Measurements from ENCODE around the gene RNFT2. TPM values are rescaled to one million over a fixed set of nuclear protein-coding genes. Genes with fewer than 3 reads are reported as not detected.

Gene RNFT2
- total RNA-seq, 1 donor from 2014 or later, result 0.21 TPM

DNA sequence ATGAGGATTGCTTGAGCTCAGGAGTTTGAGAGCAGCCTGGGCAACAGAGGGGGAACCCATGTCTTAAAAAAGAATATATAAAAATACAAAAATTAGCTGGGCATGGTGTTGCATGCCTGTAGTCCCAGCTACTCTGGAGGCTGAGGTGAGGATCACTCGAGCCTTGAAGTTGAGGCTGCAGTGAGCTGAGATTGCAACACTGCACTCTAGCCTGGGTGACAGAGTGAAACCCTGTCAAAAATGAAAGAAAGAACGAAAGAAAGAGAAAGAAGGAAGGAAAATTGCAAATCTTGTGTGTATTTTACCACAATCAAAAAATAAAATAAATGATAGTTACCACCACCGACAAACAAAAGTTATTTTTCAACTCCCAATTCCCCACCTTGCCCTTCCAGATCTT, 45.5 kb upstream of the RNFT2 start:
- Histone ChIP-seq H3K27ac (no peak overlapping the region), H3K36me3 (no peaks in the 10 kb centered on the region), H3K4me1 (peaks cover 0 to 10% of the 10 kb centered on the region in 2 donors), H3K4me3 (no peak overlapping the region), H3K9me3 (no peaks in the 10 kb centered on the region), H3K27me3 (peaks cover 4% of the 10 kb centered on the region)
- TF ChIP-seq, protein P1, sequence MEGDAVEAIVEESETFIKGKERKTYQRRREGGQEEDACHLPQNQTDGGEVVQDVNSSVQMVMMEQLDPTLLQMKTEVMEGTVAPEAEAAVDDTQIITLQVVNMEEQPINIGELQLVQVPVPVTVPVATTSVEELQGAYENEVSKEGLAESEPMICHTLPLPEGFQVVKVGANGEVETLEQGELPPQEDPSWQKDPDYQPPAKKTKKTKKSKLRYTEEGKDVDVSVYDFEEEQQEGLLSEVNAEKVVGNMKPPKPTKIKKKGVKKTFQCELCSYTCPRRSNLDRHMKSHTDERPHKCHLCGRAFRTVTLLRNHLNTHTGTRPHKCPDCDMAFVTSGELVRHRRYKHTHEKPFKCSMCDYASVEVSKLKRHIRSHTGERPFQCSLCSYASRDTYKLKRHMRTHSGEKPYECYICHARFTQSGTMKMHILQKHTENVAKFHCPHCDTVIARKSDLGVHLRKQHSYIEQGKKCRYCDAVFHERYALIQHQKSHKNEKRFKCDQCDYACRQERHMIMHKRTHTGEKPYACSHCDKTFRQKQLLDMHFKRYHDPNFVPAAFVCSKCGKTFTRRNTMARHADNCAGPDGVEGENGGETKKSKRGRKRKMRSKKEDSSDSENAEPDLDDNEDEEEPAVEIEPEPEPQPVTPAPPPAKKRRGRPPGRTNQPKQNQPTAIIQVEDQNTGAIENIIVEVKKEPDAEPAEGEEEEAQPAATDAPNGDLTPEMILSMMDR (IDR thresholded peaks at IDR 0.05), result no peak
- DNase-seq (ENCODE audit: low spot score in 2 of 2), result no peak
- intact Hi-C loops (cut with DNase I), result no loop called here

DNA sequence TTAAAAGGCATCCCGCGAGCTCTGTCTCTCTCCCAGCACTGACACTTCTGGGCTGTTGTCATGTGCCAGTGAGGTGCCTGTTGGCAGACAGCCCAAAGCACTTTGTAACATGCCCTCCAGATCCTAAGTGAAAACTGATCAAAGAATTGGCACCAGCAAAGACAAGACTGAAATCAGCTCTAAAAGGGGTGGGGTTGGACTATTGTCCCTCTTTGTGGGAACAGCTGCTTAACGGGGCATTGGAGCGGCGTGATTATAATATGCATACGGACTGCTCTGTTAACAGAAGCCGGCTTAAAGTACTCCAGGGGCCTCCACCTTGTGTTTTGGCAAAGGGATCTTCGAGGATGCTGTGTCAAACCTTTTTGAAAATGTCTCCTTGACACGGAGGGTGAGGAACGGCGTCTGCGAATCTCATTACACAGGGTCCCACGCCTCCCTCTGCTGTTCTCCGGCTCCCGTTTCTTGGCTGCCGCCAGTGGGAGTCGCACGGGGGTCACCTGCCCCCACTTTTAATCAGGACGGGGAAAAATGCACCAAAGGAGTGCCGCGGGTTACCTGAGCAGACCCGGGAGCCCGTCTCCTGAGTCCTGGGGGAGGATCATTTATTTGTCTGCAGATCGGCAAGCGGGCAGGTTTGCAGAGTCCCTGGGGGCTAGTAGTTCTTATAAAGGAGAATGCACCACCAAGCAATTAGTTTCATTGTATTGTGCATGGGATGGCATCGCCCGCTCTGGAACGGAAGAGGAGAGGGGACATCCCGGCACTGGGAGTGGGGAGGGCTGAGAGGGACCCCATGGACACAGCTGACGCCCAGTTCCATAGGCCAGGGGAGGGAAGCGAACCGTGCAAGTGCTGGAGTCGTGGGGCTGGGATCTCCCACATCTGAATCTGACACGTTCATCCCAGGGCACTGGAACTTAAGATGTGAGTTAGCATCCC, 44.6 kb upstream of the RNFT2 start:
- TF ChIP-seq, protein P1 (IDR thresholded peaks at IDR 0.05), result no peak
- peak overlapping the region; percentile 23 to 35 for H3K4me3 ChIP-seq
- no peaks in the 10 kb centered on the region for H3K36me3 ChIP-seq
- no peak for DNase-seq (ENCODE audit: low spot score in 2 of 2)
- H3K4me1 ChIP-seq, result peaks cover 0 to 10% of the 10 kb centered on the region in 2 donors
- peaks cover 4% of the 10 kb centered on the region for H3K27me3 ChIP-seq
- intact Hi-C loops (cut with DNase I), result no loop called here
- H3K27ac ChIP-seq, result no peak overlapping the region
- no peaks in the 10 kb centered on the region for H3K9me3 ChIP-seq

DNA sequence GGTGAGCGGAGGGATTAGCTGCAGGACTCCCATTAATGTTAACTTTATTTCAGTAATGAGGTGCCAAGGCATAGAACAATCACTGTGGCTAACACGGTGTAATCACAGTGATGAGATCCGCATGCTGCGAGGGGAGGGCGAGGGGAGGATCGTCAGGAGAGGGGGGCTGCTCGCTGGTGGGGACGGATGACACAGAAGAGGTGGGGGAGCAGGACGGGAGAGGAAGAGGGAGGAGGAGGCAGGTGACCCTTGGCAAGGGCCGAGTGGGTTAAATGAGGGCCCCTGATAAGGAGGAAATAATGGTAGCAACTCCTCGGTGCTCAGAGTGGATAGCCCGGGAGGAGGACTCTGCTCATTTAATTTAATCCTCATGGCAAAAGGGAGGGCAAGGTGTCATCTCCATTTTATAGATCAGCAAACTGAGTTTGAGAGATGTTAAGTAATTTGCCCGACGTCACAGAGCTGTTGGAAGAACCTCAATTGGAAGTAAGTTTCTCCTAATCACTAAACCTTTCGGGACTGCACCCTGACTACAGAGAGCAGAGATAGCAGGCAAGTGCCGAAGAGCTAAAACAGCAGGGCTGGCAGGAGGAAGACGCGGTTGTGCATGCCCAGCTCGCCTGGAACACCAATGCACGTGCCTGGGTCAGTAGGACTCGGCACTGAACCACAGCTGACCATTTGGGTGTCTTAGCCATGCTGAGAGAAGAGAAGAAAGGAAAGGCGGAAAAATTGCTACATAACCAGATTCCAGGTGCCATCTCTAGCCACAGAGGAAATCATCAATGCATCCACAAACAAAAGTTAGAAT, 43.3 kb upstream of the RNFT2 start:
- Histone ChIP-seq H3K36me3 (no peaks in the 10 kb centered on the region), H3K4me1 (peaks cover 0 to 10% of the 10 kb centered on the region in 2 donors), H3K27me3 (peaks cover 4% of the 10 kb centered on the region), H3K9me3 (no peaks in the 10 kb centered on the region), H3K4me3 (no peak overlapping the region), H3K27ac (no peak overlapping the region)
- intact Hi-C loops (cut with DNase I), result no loop called here
- no peak for DNase-seq (ENCODE audit: low spot score in 2 of 2)
- TF ChIP-seq, protein P1 (IDR thresholded peaks at IDR 0.05), result no peak

DNA sequence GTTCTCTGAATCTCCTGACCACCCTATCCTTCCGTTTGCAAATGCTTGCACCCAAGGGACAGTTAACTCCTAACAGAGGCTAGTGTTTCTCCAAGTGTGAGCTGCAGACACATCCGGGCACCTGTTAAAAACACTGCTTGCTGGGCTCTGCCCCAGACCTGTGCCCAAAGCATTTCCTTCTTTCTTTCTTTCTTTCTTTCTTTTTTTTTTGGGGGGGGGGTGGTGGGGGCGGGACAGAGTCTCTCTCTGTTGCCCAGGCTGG, 42.7 kb upstream of the RNFT2 start:
- DNase-seq (ENCODE audit: low spot score in 2 of 2), result no peak
- Histone ChIP-seq H3K4me3 (no peak overlapping the region), H3K4me1 (peaks cover 0 to 10% of the 10 kb centered on the region in 2 donors), H3K27me3 (peaks cover 4% of the 10 kb centered on the region), H3K27ac (no peak overlapping the region), H3K36me3 (no peaks in the 10 kb centered on the region), H3K9me3 (no peaks in the 10 kb centered on the region)
- TF ChIP-seq, protein P1 (IDR thresholded peaks at IDR 0.05), result no peak
- intact Hi-C loops (cut with DNase I), result no loop called here

DNA sequence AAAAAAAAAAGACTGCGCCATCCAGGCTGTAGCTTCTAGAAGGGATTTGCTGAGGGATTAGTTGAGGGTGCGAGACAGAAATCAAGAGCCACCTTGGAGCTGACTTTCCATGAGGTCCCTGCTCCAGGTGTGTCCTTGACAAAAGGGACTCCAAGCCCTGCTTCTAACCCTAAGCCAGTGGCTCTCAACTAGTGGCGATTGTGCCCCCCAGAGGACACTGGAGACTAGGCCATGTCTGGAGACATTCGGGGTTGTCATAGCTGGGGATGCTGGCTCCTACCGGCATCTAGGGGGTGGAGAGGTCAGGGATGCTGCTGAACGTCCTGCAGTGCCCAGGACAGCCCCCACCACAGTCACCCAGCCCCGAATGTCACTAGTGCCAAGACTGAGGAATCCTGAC, 40.8 kb upstream of the RNFT2 start:
- DNase-seq (ENCODE audit: low spot score in 2 of 2), result no peak
- Histone ChIP-seq H3K36me3 (no peaks in the 10 kb centered on the region), H3K4me3 (no peak overlapping the region), H3K27ac (no peak overlapping the region), H3K4me1 (peaks cover 0 to 10% of the 10 kb centered on the region in 2 donors), H3K9me3 (no peaks in the 10 kb centered on the region), H3K27me3 (peaks cover 4% of the 10 kb centered on the region)
- TF ChIP-seq, protein P1 (IDR thresholded peaks at IDR 0.05), result no peak
- intact Hi-C loops (cut with DNase I), result no loop called here

Measured in ascending aorta (tissue), 2 donors.